HCT116 (cell line): Measurements from ENCODE around the gene DPP6. TPM values are rescaled to one million over a fixed set of nuclear protein-coding genes. Genes with fewer than 3 reads are reported as not detected.

ENCODE experiments used
- ATAC-seq: fragments of 200-7000 bp; cut with Tn5 transposase; 2 replicates; pipeline ENCODE4 v1.9.1; 2020; ENCODE audit warnings: mild to moderate bottlenecking, moderate library complexity
- BruUV-seq: library from RNA; stranded (reverse); fragments of 400-500 nt; replicated peaks from 2 replicates; lab custom pipeline; 2021; lab: Mats Ljungman, UMichigan
- CTCF ChIA-PET: fragments of 300-600 bp; sonication (Branson Sonifier 250); formaldehyde crosslinking; loops from one replicate; lab custom pipeline; 2021; ENCODE audit warnings: antibody characterized with exemption; lab: Charles Lee
- POLR2A ChIA-PET: fragments of 300-600, 350-600 bp; sonication (Branson Sonifier 250); formaldehyde crosslinking; loops from one replicate; lab custom pipeline; 2021; ENCODE audit warnings: antibody characterized with exemption; lab: Charles Lee
- RAD21 ChIA-PET, 2 experiments: fragments of 300-600 bp; sonication (Branson Sonifier 250); formaldehyde crosslinking; loops; one replicate each; lab custom pipeline; 2023; ENCODE audit warnings: low total read pairs in 2 of 2; ENCODE audit not compliant: uncharacterized antibody in 2 of 2, unreplicated experiment in 2 of 2, low non-redundant PET in 1 of 2; lab: Charles Lee
- DNase-seq: peaks from one replicate; pipeline ENCODE4 v3.0.0-alpha.2; 2010; ENCODE audit warnings: low read depth, low spot score
- H2AFZ ChIP-seq: fragments of 200-600 bp; shearing (Covaris generic), sonication (generic); 2 replicates; pipeline ENCODE4 v1.6.1; 2017; ENCODE audit warnings: low read depth, mixed run types, mixed read lengths, antibody characterized with exemption, low read length; ENCODE audit not compliant: poor library complexity, severe bottlenecking
- H3K27ac ChIP-seq: 2 replicates; pipeline ENCODE4 v1.5.1; 2012; ENCODE audit warnings: low read depth, low read length
- H3K27me3 ChIP-seq: fragments of 200-600 bp; sonication (generic); 2 replicates; pipeline ENCODE4 v1.6.1; 2016; ENCODE audit warnings: mixed run types, low read length, mixed read lengths; ENCODE audit not compliant: insufficient read depth
- H3K36me3 ChIP-seq, 2 experiments: fragments of 200-500 bp in 1 of 2; fragments of 200-600 bp in 1 of 2; sonication (Bioruptor generic) in 1 of 2; sonication (generic) in 1 of 2; 2 replicates each; pipeline versions ENCODE4 v1.5.1 to v1.6.1; 2014 to 2016; ENCODE audit warnings: low read length in 2 of 2, inconsistent platforms in 1 of 2, mixed read lengths in 1 of 2, mixed run types in 1 of 2; ENCODE audit not compliant: insufficient read depth in 2 of 2, control insufficient read depth in 1 of 2
- H3K4me1 ChIP-seq, 2 experiments: fragments of 200-600 bp in 1 of 2; sonication (generic) in 1 of 2; 2 replicates each; pipeline versions ENCODE4 v1.5.1 to v1.6.1; 2012 to 2017; ENCODE audit warnings: low read length in 2 of 2, inconsistent platforms in 1 of 2, mild to moderate bottlenecking in 1 of 2, mixed read lengths in 1 of 2, mixed run types in 1 of 2, moderate library complexity in 1 of 2; ENCODE audit not compliant: insufficient read depth in 2 of 2, control insufficient read depth in 1 of 2
- H3K4me2 ChIP-seq: fragments of 200-600 bp; sonication (generic); 2 replicates; pipeline ENCODE4 v1.6.1; 2017; ENCODE audit warnings: mixed run types, low read length, mixed read lengths
- H3K4me3 ChIP-seq, 2 experiments: fragments of 200-600 bp in 1 of 2; sonication (generic) in 1 of 2; replicated peaks in 1 of 2; 2 replicates each; pipeline ENCODE4 v1.5.1; 2011 to 2016; ENCODE audit warnings: low read length in 2 of 2, control low read depth in 1 of 2, low read depth in 1 of 2, mild to moderate bottlenecking in 1 of 2, mixed read lengths in 1 of 2, mixed run types in 1 of 2
- H3K79me2 ChIP-seq: fragments of 200-600 bp; sonication (generic); 2 replicates; pipeline ENCODE4 v1.6.1; 2017; ENCODE audit warnings: mild to moderate bottlenecking, mixed run types, low read length, moderate library complexity, mixed read lengths; ENCODE audit not compliant: insufficient read depth
- H3K9ac ChIP-seq: fragments of 200-600 bp; sonication (generic); 2 replicates; pipeline ENCODE4 v1.6.1; 2016; ENCODE audit warnings: low read length, mixed read lengths
- H3K9me2 ChIP-seq: fragments of 200-600 bp; sonication (generic), shearing (Covaris generic); 2 replicates; pipeline ENCODE4 v1.6.1; 2017; ENCODE audit warnings: mixed run types, mild to moderate bottlenecking, moderate library complexity; ENCODE audit not compliant: insufficient read depth
- H3K9me3 ChIP-seq, 2 experiments: fragments of 200-500 bp in 1 of 2; fragments of 200-600 bp in 1 of 2; sonication (Bioruptor generic) in 1 of 2; sonication (generic) in 1 of 2; 2 replicates each; pipeline ENCODE4 v1.6.1; 2014 to 2017; ENCODE audit warnings: low read length in 2 of 2, mixed read lengths in 2 of 2, inconsistent platforms in 1 of 2, low read depth in 1 of 2, mild to moderate bottlenecking in 1 of 2, mixed run types in 1 of 2, moderate library complexity in 1 of 2; ENCODE audit not compliant: control insufficient read depth in 1 of 2, insufficient read depth in 1 of 2
- H4K20me1 ChIP-seq: fragments of 200-600 bp; sonication (generic), shearing (Covaris generic); 2 replicates; pipeline ENCODE4 v1.6.1; 2017; ENCODE audit warnings: mixed run types, mild to moderate bottlenecking, moderate library complexity; ENCODE audit not compliant: insufficient read depth
- ATF3 ChIP-seq: IDR thresholded peaks from 2 replicates; pipeline ENCODE4 v1.6.1; 2012
- CBX3 ChIP-seq: IDR thresholded peaks from 2 replicates; pipeline ENCODE4 v1.6.1; 2012; ENCODE audit warnings: low read depth
- CEBPB ChIP-seq: IDR thresholded peaks from 2 replicates; pipeline ENCODE4 v1.6.1; 2012; ENCODE audit warnings: low read depth
- EGR1 ChIP-seq: IDR thresholded peaks from 2 replicates; pipeline ENCODE4 v1.6.1; 2012; ENCODE audit warnings: low read depth
- ELF1 ChIP-seq: IDR thresholded peaks from 2 replicates; pipeline ENCODE4 v1.6.1; 2012; ENCODE audit warnings: low read depth, borderline replicate concordance
- FOSL1 ChIP-seq: IDR thresholded peaks from 2 replicates; pipeline ENCODE4 v1.6.1; 2012; ENCODE audit warnings: low read depth
- MAX ChIP-seq: IDR thresholded peaks from 2 replicates; pipeline ENCODE4 v1.6.1; 2012
- POLR2A ChIP-seq: IDR thresholded peaks from 2 replicates; pipeline ENCODE4 v1.7.0; 2011; ENCODE audit warnings: borderline replicate concordance; ENCODE audit not compliant: insufficient read depth, insufficient read length; ENCODE audit errors: extremely low read depth
- TCF7L2 ChIP-seq: IDR thresholded peaks from 2 replicates; pipeline ENCODE4 v1.7.0; 2011; ENCODE audit warnings: borderline replicate concordance, inconsistent platforms; ENCODE audit not compliant: insufficient read depth, insufficient read length; ENCODE audit errors: extremely low read depth
- ZBTB33 ChIP-seq: IDR thresholded peaks from 2 replicates; pipeline ENCODE4 v1.6.1; 2011; ENCODE audit warnings: mild to moderate bottlenecking, low read length, moderate library complexity; ENCODE audit not compliant: insufficient replicate concordance; ENCODE audit errors: extremely low read depth
- intact Hi-C: fragments of 100-400 bp; cut with micrococcal nuclease; formaldehyde crosslinking; loops from 2 replicates; pipeline ENCODE4 v1.10.0; 2022
- total RNA-seq: library from RNA; stranded (reverse); gene quantifications from one replicate; pipeline ENCODE4 v1.2.1, GENCODE V29; 2021; ENCODE audit not compliant: unreplicated experiment

DPP6 gene
- total RNA-seq, 1 experiment from 2014 or later, result not detected

GRCh38 chr7:154512121-154512833 is 460.1 kb downstream of the DPP6 start:
- RAD21 ChIA-PET, result no interaction called here
- POLR2A ChIA-PET, result no interaction called here

More at GRCh38 chr7:154512121-154512833, 460.1 kb downstream of the DPP6 start:
- H2AFZ ChIP-seq, result no peak overlapping the region
- no peak for TF ChIP-seq ELF1
- no peak for TF ChIP-seq POLR2A
- no peak for TF ChIP-seq MAX
- no peak for TF ChIP-seq CEBPB
- no peak for TF ChIP-seq TCF7L2
- TF ChIP-seq FOSL1, result no peak
- TF ChIP-seq ZBTB33, result no peak
- no peak for TF ChIP-seq ATF3
- no peak for TF ChIP-seq EGR1
- no peak for TF ChIP-seq CBX3
- TF ChIP-seq, all 23 proteins: peak for 0
- H4K20me1 ChIP-seq, result no peaks in the 10 kb centered on the region
- CTCF ChIA-PET, result no interaction called here
- DNase-seq (no peak), ATAC-seq (no peak)
- H3K4me2 ChIP-seq, result no peak overlapping the region
- no peak overlapping the region for H3K27ac ChIP-seq
- no peaks in the 10 kb centered on the region for H3K9me2 ChIP-seq
- H3K4me1 ChIP-seq, result no peaks in the 10 kb centered on the region
- H3K9ac ChIP-seq, result no peak overlapping the region
- H3K9me3 ChIP-seq, result peaks cover 0 to 12% of the 10 kb centered on the region in 2 experiments; a peak in 2 of 4 replicates
- no peaks in the 10 kb centered on the region for H3K27me3 ChIP-seq
- BruUV-seq, result no TSS peak
- intact Hi-C loops, result no loop called here
- H3K4me3 ChIP-seq, result no peak overlapping the region
- H3K79me2 ChIP-seq, result no peaks in the 10 kb centered on the region
- H3K36me3 ChIP-seq, result no peaks in the 10 kb centered on the region
